Activated T-cell treated with anti-CD3 and anti-CD28 coated beads, Interleukin-2, amount 50 U/mL, for 24 hours (primary cell): Measurements from ENCODE around the gene CERS3.
A peak's percentile ranks its signal among the peaks of the same experiment; 100 is the strongest.

Source experiments
- DNase-seq: peaks from one replicate; pipeline ENCODE4 v3.0.0-alpha.2; 2020
- H3K27ac Mint-ChIP-seq: 2 replicates; pipeline ENCODE4 v1.8.0; 2020; ENCODE audit warnings: mild to moderate bottlenecking, mixed read lengths
- H3K27me3 Mint-ChIP-seq: 2 replicates; pipeline ENCODE4 v1.8.0; 2020; ENCODE audit warnings: mixed read lengths
- H3K36me3 Mint-ChIP-seq: 2 replicates; pipeline ENCODE4 v1.8.0; 2020; ENCODE audit warnings: low read depth, mixed read lengths
- H3K4me1 Mint-ChIP-seq: 2 replicates; pipeline ENCODE4 v1.8.0; 2020; ENCODE audit warnings: low read depth, mixed read lengths
- H3K4me3 Mint-ChIP-seq: 2 replicates; pipeline ENCODE4 v1.8.0; 2020; ENCODE audit warnings: mild to moderate bottlenecking, moderate library complexity, mixed read lengths
- H3K9me3 Mint-ChIP-seq: 2 replicates; pipeline ENCODE4 v1.8.0; 2020; ENCODE audit warnings: mixed read lengths

The CERS3 gene

DNA sequence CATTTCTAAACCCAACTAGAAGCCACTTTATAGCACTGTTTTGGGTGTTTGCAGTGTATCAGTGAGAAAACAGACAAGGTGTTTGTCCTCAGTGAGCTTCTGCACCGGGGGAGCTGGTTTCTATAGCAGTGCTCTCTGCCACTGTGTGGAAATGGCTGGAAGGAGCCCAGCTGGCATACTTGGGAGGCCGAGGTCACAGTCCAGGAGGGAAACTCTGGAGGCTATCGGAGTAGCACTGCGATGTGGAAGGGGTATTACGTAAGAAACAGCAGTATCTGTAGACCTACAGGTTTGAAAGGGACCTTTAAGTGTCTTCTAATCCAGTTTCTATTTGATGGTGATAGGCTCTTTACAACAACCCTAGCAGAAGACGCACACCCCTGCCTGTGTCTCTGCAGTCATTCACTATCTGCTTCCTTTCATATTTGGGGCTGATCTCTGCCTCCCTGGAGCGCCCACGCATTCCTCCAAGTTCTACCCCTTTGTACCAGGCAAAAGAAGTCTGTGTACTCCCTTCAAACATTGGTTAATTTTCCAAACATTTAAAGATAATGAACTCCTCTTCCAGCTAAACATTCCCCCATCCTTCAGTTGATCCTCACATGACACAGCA lies 99.5 kb downstream of the CERS3 start:
- no peaks in the 10 kb centered on the region for H3K4me1 Mint-ChIP-seq

DNA sequence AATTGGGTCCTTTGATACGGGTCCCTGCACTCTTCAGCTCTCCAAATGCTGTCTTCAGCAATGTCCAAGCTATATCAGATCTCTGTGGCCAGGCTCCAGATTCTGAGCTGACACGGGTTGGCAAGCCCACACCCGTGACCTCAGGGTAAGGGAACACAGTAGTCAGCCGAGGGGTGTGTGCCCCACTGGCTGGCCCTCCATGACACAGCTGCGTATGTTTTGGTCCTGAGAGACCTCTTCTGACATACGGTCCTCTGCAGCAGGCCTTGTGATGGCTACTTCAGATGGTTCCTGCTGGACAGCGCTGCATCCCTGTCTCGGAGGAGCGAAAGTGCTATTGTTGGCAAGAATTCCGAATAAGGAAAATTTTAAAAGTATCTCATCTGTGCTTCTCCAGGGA lies 101.8 kb downstream of the CERS3 start:
- H3K27ac Mint-ChIP-seq, result no peak overlapping the region
- no peak for DNase-seq
- H3K9me3 Mint-ChIP-seq, result peaks cover 22% of the 10 kb centered on the region
- peaks cover 9% of the 10 kb centered on the region for H3K36me3 Mint-ChIP-seq
- no peaks in the 10 kb centered on the region for H3K4me1 Mint-ChIP-seq
- no peak overlapping the region for H3K4me3 Mint-ChIP-seq
- no peaks in the 10 kb centered on the region for H3K27me3 Mint-ChIP-seq

More for the DNA sequence above, 99.5 kb downstream of the CERS3 start:
- H3K36me3 Mint-ChIP-seq, result peaks cover 3% of the 10 kb centered on the region
- H3K27me3 Mint-ChIP-seq, result no peaks in the 10 kb centered on the region
- DNase-seq, result no peak
- H3K27ac Mint-ChIP-seq, result no peak overlapping the region
- H3K4me3 Mint-ChIP-seq, result no peak overlapping the region
- peaks cover 12% of the 10 kb centered on the region for H3K9me3 Mint-ChIP-seq

DNA sequence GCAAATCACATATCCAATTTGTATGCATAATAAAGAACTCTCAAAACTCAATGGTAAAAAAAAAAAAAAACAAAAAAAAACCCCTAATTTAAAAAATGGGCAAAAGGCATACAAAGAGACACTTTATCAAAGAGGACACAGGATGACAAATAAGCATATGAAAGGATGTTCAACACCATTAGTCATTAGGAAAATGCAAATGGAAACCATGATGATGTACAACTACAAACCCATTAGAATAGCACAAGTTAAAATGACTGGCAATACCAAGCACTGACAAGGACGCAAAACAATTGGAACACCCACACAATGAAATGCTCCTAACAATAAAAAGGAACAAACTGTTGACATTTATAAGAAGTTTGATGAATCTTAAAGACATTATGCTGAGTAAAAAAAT lies 123.6 kb downstream of the CERS3 start:
- Mint-ChIP-seq H3K36me3 (peaks cover 2% of the 10 kb centered on the region), H3K27me3 (no peaks in the 10 kb centered on the region), H3K4me3 (no peak overlapping the region), H3K4me1 (peaks cover 4% of the 10 kb centered on the region), H3K27ac (no peak overlapping the region), H3K9me3 (peaks cover 9% of the 10 kb centered on the region)
- DNase-seq, result no peak

DNA sequence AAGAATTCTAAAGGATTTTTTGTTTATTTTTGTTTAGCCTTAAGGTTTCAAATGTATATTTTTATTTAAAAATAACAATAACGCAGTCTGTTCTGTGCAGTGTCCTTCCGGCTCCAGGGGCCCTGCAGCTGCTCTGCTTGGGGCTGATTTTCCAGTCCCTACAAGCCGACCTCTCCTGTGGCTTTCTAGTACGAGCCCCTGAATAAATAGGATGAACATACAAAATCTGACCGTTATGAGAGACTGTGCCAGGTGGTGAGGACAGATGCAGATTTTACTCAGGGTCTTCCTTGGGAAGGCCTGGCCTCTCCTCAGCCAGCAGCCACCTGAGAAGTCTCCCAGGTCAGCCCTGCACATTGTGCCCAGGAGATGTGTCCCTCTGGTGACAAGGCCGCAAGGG lies 127.8 kb downstream of the CERS3 start:
- Mint-ChIP-seq H3K36me3 (peaks cover 2% of the 10 kb centered on the region), H3K4me1 (peaks cover 4% of the 10 kb centered on the region), H3K9me3 (peaks cover 2% of the 10 kb centered on the region), H3K4me3 (no peak overlapping the region), H3K27me3 (no peaks in the 10 kb centered on the region), H3K27ac (no peak overlapping the region)
- DNase-seq, result no peak

DNA sequence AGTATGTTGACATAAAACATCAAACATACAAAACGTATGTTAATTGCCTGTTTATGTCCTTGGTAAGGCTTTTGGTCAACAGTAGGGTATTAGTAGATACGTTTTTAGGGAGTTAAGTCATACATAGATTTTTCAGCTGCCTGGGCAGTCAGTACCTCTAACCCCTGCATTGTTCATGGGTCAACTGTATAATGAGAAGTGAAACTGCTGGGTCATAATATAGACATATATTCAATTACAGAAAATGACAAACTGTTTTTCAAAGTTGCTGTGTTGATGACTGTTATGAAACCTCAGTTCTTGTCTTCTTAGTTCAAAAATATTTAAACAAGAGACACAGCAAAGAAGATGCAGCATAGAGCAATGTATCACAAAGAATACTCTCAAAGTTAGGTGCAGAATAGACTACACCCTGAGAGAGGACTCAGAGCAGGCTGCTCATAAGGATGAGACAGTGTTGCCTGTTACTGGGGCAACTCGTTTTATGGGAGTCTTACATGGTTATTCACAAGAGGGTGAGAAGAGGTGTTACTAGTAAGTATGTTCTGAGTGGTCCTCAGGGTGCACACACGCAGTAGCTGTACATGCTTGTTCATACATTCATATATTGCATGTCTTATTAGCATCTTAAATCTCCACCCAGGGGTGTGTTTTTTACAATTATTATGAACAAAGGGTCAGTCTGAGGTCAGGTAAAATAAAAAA lies 133.9 kb downstream of the CERS3 start:
- Mint-ChIP-seq H3K4me3 (no peak overlapping the region), H3K27me3 (no peaks in the 10 kb centered on the region), H3K9me3 (no peaks in the 10 kb centered on the region), H3K4me1 (no peaks in the 10 kb centered on the region), H3K36me3 (no peaks in the 10 kb centered on the region), H3K27ac (no peak overlapping the region)
- DNase-seq, result no peak

DNA sequence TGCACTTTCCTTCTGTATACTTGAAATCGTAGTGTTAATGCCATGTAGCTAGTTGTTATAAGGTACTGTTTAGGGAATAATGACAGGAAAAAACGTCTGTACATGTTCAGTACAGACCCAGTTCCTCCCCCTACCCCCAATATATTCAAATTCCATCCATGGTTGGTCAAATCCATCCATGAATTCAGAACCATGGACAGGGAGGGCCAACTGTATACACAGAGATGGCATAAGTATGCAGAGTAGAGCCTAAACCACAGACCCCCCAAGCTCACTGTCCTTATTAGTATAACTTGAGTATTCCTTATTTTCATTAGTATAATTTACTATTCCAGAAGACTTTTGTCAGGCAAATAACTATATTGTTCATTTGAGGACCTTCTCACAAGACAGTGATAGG lies 135.7 kb downstream of the CERS3 start:
- H3K9me3 Mint-ChIP-seq, result no peaks in the 10 kb centered on the region
- H3K27me3 Mint-ChIP-seq, result no peaks in the 10 kb centered on the region
- no peak overlapping the region for H3K4me3 Mint-ChIP-seq
- H3K4me1 Mint-ChIP-seq, result no peaks in the 10 kb centered on the region
- no peak overlapping the region for H3K27ac Mint-ChIP-seq
- H3K36me3 Mint-ChIP-seq, result no peaks in the 10 kb centered on the region
- DNase-seq, result no peak

DNA sequence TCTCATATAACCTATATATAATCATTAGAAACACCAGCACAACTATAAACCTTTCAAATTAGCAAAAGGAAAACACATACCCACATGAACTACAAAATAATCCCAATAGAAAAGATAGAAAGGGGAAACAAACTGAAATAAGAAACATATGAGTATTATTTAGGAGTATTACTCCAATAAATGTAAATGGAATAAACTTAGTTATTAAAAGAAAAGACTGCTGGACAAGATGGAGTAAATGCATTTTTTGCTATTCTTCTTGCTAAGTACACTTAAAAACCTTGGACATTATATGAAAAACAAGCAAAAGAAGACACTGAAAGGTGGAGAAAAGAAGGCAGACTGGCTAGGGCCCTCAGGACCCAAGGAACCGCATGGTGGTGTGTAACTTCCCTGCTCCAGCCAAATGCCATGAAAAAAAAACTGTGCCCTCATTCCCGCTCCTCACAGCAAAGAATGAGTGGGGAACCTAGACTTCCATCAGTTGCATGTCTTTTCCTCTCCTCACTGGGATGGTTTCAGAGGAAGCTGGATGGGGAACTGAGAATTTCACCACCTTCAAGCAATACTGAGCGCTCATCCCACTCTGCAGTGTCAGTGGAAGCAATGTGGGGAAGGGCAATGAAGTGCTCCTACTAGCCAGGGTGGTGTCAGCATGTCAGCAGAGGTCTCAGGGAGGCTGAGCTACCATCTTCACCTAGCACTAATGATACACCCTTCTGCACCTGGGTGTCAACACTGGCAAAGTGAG lies 143.3 kb downstream of the CERS3 start:
- Mint-ChIP-seq H3K27ac (no peak overlapping the region), H3K4me1 (no peaks in the 10 kb centered on the region), H3K4me3 (no peak overlapping the region), H3K36me3 (no peaks in the 10 kb centered on the region), H3K9me3 (peaks cover 4% of the 10 kb centered on the region), H3K27me3 (peaks cover 8% of the 10 kb centered on the region)
- DNase-seq, result no peak

DNA sequence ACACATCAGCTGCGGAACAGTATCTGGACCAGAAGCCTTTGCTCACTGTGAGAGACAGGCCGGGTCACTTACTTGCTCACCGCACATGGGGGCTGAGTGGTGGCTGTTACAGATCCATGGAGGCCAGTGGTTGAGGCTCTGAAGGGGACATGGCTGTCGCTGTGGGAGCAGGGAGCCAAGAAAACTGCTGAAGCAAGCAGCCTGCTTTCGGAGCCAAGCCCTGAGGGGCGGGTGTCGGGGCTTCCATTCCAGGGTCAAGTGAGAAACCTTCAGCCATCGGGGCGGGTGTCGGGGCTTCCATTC lies 144.7 kb downstream of the CERS3 start:
- no peaks in the 10 kb centered on the region for H3K36me3 Mint-ChIP-seq
- no peak overlapping the region for H3K27ac Mint-ChIP-seq
- DNase-seq, result no peak
- no peaks in the 10 kb centered on the region for H3K4me1 Mint-ChIP-seq
- peaks cover 4% of the 10 kb centered on the region for H3K9me3 Mint-ChIP-seq
- H3K27me3 Mint-ChIP-seq, result peaks cover 9% of the 10 kb centered on the region
- no peak overlapping the region for H3K4me3 Mint-ChIP-seq

DNA sequence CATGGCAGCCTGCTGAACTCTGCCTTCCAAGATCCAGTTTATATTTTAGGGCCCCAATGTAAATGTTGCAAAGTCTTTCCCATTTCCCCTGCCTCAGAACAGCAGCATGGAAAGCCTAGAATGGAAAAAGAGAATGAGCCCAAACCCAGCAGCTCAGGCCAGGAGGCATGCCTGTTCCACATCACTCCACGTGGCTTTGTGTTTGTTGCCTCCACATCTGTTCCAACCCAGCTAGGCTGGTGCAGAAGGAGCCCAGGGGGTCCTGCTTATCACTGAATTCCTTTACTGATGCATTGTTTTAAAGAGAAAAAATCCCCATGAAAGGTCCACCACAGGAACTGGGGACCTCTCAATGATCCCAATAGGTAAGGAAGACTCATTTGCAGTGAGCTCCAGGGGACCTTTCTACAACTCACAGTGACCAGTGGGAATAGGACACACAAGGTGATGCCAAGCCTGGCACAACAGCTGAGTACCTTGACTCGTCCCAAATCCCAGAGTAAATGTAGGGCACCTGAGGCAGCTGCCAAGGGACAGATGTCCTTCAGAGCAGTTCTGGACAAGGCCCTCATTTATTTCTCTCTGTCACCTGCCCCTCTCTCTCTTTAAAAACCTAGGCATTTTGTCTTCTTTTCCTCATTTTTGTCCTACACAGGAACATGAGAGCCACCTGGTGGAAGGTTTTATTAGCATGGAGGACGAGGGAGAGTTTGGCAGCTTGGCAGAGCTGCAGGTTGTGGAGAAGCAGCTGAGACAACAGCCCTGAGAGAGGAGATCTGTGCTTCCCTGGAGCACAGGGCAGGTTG lies 145.2 kb downstream of the CERS3 start:
- no peak for DNase-seq
- Mint-ChIP-seq H3K27me3 (peaks cover 11% of the 10 kb centered on the region), H3K9me3 (peaks cover 4% of the 10 kb centered on the region), H3K36me3 (no peaks in the 10 kb centered on the region), H3K4me3 (no peak overlapping the region), H3K27ac (no peak overlapping the region), H3K4me1 (no peaks in the 10 kb centered on the region)

DNA sequence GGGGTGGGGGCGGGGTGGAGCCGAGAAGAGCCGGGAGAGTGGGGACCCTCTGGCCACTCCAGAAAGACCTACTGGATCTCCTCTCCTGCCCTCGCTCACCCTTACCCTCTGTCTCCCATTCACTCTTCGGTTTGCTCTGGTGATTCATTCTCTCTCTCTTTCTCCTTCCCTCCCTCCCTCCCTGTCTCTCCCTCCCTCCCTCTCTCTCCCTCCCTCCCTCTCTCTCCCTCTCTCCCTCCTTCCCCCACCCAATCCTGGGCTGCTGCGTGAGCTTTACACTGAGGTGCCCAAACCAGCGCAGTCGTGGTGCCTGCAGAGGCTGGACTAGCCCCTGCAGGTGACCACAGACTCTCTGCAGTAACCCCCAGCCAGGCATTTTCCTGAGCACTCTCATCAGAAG lies 154.8 kb downstream of the CERS3 start:
- H3K27ac Mint-ChIP-seq, result no peak overlapping the region
- peaks cover 7% of the 10 kb centered on the region for H3K9me3 Mint-ChIP-seq
- no peak for DNase-seq
- peak overlapping the region; percentile 20 for H3K4me3 Mint-ChIP-seq
- H3K4me1 Mint-ChIP-seq, result peaks cover 7% of the 10 kb centered on the region
- H3K27me3 Mint-ChIP-seq, result peaks cover 57% of the 10 kb centered on the region
- no peaks in the 10 kb centered on the region for H3K36me3 Mint-ChIP-seq

DNA sequence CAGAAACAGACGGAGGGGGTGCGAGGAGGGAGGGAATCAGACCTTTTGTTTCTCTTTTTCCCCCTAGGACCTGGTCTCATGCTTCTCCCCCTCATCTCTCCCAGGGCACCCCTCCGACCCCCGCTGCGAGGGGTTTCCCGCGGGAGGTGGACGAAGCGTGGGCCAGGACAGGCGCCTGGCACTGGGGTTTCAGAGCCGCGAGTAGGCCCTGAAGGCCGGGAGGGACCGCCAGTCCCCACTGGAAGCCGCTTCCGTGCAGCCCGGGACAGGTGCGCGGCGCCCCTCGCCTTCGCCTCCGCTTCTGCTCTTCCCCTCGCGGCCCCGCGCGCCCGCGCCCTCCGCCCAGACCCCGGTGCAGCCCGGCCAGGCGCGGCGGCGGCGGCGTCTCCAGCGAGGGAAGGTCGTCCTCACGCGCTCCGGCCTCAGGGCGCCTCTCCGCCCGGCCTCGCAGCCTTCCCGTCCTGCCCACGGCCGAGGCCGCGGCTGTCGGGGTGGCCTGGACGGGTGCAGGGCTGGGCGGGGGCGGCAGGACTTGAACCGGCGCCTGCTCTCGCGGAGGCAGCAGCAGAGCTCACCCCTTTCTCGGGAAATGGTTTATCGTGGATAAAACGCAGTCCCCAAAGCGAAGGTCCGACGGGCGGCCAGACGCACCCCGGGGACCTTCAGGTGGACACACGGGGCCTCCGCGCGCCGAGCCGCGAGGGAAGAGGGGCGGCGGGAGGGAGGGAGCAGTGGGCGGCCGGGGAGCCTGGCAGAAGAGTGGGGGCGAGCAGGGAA lies 155.4 kb downstream of the CERS3 start:
- H3K4me3 Mint-ChIP-seq, result peak overlapping the region; percentile 29
- no peaks in the 10 kb centered on the region for H3K36me3 Mint-ChIP-seq
- peaks cover 7% of the 10 kb centered on the region for H3K9me3 Mint-ChIP-seq
- peaks cover 7% of the 10 kb centered on the region for H3K4me1 Mint-ChIP-seq
- H3K27me3 Mint-ChIP-seq, result peaks cover 57% of the 10 kb centered on the region
- no peak overlapping the region for H3K27ac Mint-ChIP-seq
- DNase-seq, result no peak

DNA sequence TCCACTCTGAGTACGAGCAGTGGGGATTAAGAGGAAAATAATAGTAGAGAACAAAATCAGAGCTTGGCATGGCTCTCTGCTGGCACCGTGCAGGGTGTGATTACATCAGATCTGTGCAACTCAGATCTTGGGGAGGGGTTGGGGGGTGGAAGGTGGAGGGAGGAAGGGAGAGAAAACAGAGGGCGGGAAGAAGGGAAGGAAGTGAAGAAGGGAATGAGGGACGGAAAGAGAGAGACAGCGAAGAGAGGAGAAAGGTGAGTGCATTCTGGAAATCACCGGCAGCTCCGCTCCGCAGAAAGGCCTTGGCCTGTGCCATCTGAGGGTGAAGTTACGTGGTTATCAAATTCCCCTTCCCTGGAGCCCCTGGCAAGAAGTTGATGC lies 156.0 kb downstream of the CERS3 start:
- H3K4me1 Mint-ChIP-seq, result peaks cover 7% of the 10 kb centered on the region
- DNase-seq, result no peak
- H3K27me3 Mint-ChIP-seq, result peaks cover 59% of the 10 kb centered on the region
- H3K36me3 Mint-ChIP-seq, result no peaks in the 10 kb centered on the region
- H3K27ac Mint-ChIP-seq, result no peak overlapping the region
- H3K9me3 Mint-ChIP-seq, result peaks cover 7% of the 10 kb centered on the region
- H3K4me3 Mint-ChIP-seq, result peak overlapping the region; percentile 29

DNA sequence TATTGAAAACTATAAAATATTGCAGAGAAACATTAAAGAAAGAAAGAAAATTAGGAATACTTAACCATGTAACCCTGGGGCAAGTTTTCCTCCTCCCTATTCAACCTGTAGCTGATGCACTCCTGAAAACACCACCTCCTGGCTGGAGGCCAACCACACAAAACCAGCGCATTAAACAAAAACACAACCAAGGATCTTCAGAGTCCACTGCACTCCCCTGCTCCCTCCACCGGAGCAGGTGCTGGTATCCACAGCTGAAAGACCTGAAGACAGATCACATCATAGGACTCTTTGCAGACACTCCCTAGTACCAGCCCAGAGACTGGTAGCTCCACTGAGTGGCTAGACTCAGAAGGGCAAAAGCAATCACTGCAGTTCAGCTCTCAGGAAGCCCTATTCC lies 173.4 kb downstream of the CERS3 start:
- DNase-seq, result no peak

DNA sequence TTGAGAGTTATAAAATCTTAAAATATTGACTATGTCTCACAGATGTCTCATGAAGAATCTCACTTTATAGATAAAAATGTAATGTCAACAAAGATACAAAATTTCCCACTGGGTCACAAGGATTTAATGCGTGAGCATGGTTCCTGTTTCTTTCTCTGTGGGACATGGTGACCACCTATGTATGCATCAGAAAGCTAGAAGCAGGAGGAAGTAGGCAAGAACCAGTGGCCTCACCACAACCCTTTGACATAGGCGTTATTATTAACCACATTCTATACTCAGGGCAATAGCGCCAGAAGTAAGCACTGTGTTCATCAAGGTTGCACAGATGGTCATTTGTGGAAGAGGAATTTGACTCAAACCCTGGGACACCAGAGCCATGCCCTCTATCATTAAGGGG lies 175.3 kb downstream of the CERS3 start:
- no peak overlapping the region for H3K27ac Mint-ChIP-seq
- H3K36me3 Mint-ChIP-seq, result no peaks in the 10 kb centered on the region
- H3K9me3 Mint-ChIP-seq, result no peaks in the 10 kb centered on the region
- peaks cover 56% of the 10 kb centered on the region for H3K27me3 Mint-ChIP-seq
- H3K4me1 Mint-ChIP-seq, result peaks cover 8% of the 10 kb centered on the region
- no peak overlapping the region for H3K4me3 Mint-ChIP-seq
- DNase-seq, result no peak

More for the DNA sequence above, 173.4 kb downstream of the CERS3 start:
- H3K27me3 Mint-ChIP-seq, result peaks cover 69% of the 10 kb centered on the region
- H3K4me3 Mint-ChIP-seq, result no peak overlapping the region
- no peak overlapping the region for H3K27ac Mint-ChIP-seq
- peaks cover 3% of the 10 kb centered on the region for H3K4me1 Mint-ChIP-seq
- H3K36me3 Mint-ChIP-seq, result no peaks in the 10 kb centered on the region
- no peaks in the 10 kb centered on the region for H3K9me3 Mint-ChIP-seq
